ENCODE data around the gene VPS13D. TPM values are rescaled to one million over a fixed set of nuclear protein-coding genes. Genes with fewer than 3 reads are reported as not detected.

VPS13D gene
- total and polyA plus RNA-seq, 4 donors: 38.5 to 72.2 (median 46.0) TPM

- Histone ChIP-seq H3K27ac (ENCODE audit: low read depth, low read length) (no peak overlapping the region), H3K27me3 (ENCODE audit: control insufficient read depth, insufficient read depth, low read length) (no peaks in the 10 kb centered on the region), H3K4me3 (ENCODE audit: low read depth, low read length) (no peak overlapping the region), H3K36me3 (ENCODE audit: control insufficient read depth, insufficient read depth, low read length) (no peaks in the 10 kb centered on the region), H3K9me3 (ENCODE audit: control insufficient read depth, insufficient read depth, low read length) (no peaks in the 10 kb centered on the region), H3K4me1 (ENCODE audit: control insufficient read depth, insufficient read depth, low read length) (peaks cover 55% of the 10 kb centered on the region)
- DNase-seq (ENCODE audit: low read depth in 4 of 6, low spot score in 6 of 6): no peak
- WGBS (ENCODE audit: insufficient coverage): 25% methylated on average over 2 of the region's 4 CpGs
Measured at GRCh38 chr1:12544357-12544756, 314.5 kb downstream of the VPS13D start.

DNA sequence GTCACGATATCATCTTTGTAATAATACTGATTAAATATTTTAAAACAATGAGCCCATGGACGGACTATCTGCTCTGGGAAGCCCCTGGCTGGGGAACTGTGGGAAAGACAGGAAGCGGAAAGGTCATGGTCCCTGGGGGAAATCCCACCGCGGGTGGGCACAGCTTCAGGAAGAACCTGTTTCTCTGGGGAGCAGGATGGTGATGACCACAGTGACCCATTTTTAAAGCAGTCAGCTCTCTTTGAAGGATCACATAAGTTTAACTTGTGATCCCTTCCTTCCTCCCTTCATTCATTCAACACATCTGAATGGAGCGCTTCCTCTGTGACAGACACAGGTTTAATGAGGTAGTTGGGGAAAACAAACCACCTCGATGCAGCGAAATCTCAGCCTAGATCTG lies 315.2 kb downstream of the VPS13D start:
- H3K36me3 ChIP-seq (ENCODE audit: control insufficient read depth, insufficient read depth, low read length): no peaks in the 10 kb centered on the region
- H3K4me1 ChIP-seq (ENCODE audit: control insufficient read depth, insufficient read depth, low read length): peaks cover 57% of the 10 kb centered on the region
- no peaks in the 10 kb centered on the region for H3K9me3 ChIP-seq (ENCODE audit: control insufficient read depth, insufficient read depth, low read length)
- DNase-seq (ENCODE audit: low read depth in 4 of 6, low spot score in 6 of 6): no peak
- H3K27ac ChIP-seq (ENCODE audit: low read depth, low read length): no peak overlapping the region
- WGBS (ENCODE audit: insufficient coverage): 74% methylated on average over 4 of the region's 8 CpGs
- H3K27me3 ChIP-seq (ENCODE audit: control insufficient read depth, insufficient read depth, low read length): no peaks in the 10 kb centered on the region
- no peak overlapping the region for H3K4me3 ChIP-seq (ENCODE audit: low read depth, low read length)

- Histone ChIP-seq H3K4me1 (ENCODE audit: control insufficient read depth, insufficient read depth, low read length) (peaks cover 41% of the 10 kb centered on the region), H3K4me3 (ENCODE audit: low read depth, low read length) (no peak overlapping the region), H3K27ac (ENCODE audit: low read depth, low read length) (no peak overlapping the region), H3K27me3 (ENCODE audit: control insufficient read depth, insufficient read depth, low read length) (no peaks in the 10 kb centered on the region), H3K9me3 (ENCODE audit: control insufficient read depth, insufficient read depth, low read length) (no peaks in the 10 kb centered on the region), H3K36me3 (ENCODE audit: control insufficient read depth, insufficient read depth, low read length) (no peaks in the 10 kb centered on the region)
- 52% methylated on average over 11 of the region's 17 CpGs for WGBS (ENCODE audit: insufficient coverage)
- DNase-seq (ENCODE audit: low read depth in 4 of 6, low spot score in 6 of 6): no peak
Measured at GRCh38 chr1:12546771-12547585, 317.1 kb downstream of the VPS13D start.

- Histone ChIP-seq H3K9me3 (ENCODE audit: control insufficient read depth, insufficient read depth, low read length) (no peaks in the 10 kb centered on the region), H3K4me3 (ENCODE audit: low read depth, low read length) (no peak overlapping the region), H3K36me3 (ENCODE audit: control insufficient read depth, insufficient read depth, low read length) (no peaks in the 10 kb centered on the region), H3K4me1 (ENCODE audit: control insufficient read depth, insufficient read depth, low read length) (peaks cover 43% of the 10 kb centered on the region), H3K27ac (ENCODE audit: low read depth, low read length) (peak overlapping the region; percentile 21), H3K27me3 (ENCODE audit: control insufficient read depth, insufficient read depth, low read length) (no peaks in the 10 kb centered on the region)
- DNase-seq (ENCODE audit: low read depth in 4 of 6, low spot score in 6 of 6): no peak
- WGBS (ENCODE audit: insufficient coverage): 94% methylated on average over 19 of the region's 20 CpGs
Measured at GRCh38 chr1:12547586-12548225, 317.9 kb downstream of the VPS13D start.

DNA sequence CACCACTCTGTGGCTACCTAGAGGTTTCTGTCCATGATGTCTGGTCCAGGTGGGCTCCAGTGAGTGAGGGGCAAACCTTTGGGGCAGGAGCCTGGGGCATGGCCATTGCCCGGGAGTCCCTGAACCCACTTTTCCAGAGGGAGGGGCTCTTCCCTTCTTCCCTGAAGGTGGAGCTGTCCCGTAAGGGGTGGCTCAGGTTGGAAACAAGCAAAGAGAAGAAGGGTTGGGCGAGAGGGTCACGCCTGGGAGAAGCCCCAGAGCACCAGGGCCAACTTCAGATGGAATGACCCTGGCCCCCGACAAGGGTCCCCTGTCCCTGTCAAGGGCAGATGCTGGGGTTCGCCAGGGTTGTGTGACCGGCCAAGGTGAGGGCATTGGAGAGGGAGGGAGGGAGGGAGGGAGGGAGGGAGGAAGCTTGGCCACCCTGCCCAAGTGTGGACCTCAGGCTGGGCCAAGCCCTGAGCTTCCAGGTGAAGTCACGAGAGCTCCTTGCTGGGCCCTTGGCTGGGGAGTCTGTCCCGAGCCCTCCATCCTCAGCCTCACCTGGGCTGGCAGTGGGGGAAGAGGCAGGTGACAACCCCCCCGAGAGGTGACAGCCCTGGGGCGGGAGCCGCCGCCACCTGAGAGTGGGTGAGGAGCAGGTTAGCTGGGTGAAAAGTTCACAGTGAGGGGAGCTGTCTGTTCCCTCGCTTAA lies 318.6 kb downstream of the VPS13D start:
- Histone ChIP-seq H3K9me3 (ENCODE audit: control insufficient read depth, insufficient read depth, low read length) (no peaks in the 10 kb centered on the region), H3K27ac (ENCODE audit: low read depth, low read length) (peak overlapping the region; percentile 21), H3K36me3 (ENCODE audit: control insufficient read depth, insufficient read depth, low read length) (no peaks in the 10 kb centered on the region), H3K4me3 (ENCODE audit: low read depth, low read length) (no peak overlapping the region), H3K27me3 (ENCODE audit: control insufficient read depth, insufficient read depth, low read length) (no peaks in the 10 kb centered on the region), H3K4me1 (ENCODE audit: control insufficient read depth, insufficient read depth, low read length) (peaks cover 50% of the 10 kb centered on the region)
- WGBS (ENCODE audit: insufficient coverage): 87% methylated on average over 13 of the region's 14 CpGs
- DNase-seq (ENCODE audit: low read depth in 4 of 6, low spot score in 6 of 6): no peak

- DNase-seq (ENCODE audit: low read depth in 4 of 6, low spot score in 6 of 6): no peak
- peaks cover 56% of the 10 kb centered on the region for H3K4me1 ChIP-seq (ENCODE audit: control insufficient read depth, insufficient read depth, low read length)
- no peaks in the 10 kb centered on the region for H3K9me3 ChIP-seq (ENCODE audit: control insufficient read depth, insufficient read depth, low read length)
- H3K27ac ChIP-seq (ENCODE audit: low read depth, low read length): peak overlapping the region; percentile 80
- WGBS (ENCODE audit: insufficient coverage): 44% methylated on average over 24 of the region's 27 CpGs
- H3K27me3 ChIP-seq (ENCODE audit: control insufficient read depth, insufficient read depth, low read length): no peaks in the 10 kb centered on the region
- H3K4me3 ChIP-seq (ENCODE audit: low read depth, low read length): no peak overlapping the region
- H3K36me3 ChIP-seq (ENCODE audit: control insufficient read depth, insufficient read depth, low read length): no peaks in the 10 kb centered on the region
Measured at GRCh38 chr1:12548973-12549459, 319.2 kb downstream of the VPS13D start.

DNA sequence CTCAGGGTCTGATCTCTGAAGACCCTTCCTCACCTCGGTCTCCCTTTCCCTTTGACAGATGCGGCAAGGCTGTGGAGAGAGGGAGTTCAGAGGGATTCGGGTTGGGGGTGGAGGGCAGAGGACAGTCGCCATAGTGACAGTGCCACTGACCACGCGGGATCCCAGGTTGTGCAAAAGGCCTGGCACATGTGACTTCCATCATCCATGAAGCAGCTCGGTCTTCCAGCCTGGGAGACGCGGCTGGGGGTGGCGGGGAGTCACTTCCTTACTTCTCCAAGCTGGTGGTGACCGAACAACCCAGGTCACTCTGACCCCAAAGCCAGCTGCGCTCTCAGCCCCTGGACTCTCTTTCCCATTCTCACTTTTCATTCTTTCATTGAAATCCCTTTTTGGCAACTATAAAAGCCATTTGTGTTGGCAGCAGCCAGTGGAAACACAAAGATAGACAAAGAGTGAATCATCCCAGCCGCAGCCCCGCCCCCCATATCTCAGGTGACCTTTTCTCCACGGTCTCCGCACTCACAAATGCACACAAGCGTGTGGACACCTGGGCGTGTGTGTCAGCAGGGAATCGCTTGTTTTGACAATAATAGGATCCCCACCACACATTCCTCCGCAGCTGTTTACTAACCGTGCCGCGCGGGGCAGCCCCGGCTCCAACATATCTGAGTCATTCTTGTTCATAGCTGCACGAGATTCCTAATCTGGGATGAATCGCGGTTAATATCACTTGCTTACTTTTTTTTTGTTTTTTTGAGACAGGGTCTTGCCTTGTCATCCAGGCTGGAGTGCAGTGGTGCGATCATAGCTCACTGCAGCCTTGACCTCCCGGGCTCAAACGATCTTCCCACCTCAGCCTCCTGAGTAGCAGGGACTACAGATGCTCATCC lies 319.9 kb downstream of the VPS13D start:
- Histone ChIP-seq H3K36me3 (ENCODE audit: control insufficient read depth, insufficient read depth, low read length) (no peaks in the 10 kb centered on the region), H3K9me3 (ENCODE audit: control insufficient read depth, insufficient read depth, low read length) (no peaks in the 10 kb centered on the region), H3K27ac (ENCODE audit: low read depth, low read length) (peak overlapping the region; percentile 80), H3K4me1 (ENCODE audit: control insufficient read depth, insufficient read depth, low read length) (peaks cover 62% of the 10 kb centered on the region), H3K27me3 (ENCODE audit: control insufficient read depth, insufficient read depth, low read length) (no peaks in the 10 kb centered on the region), H3K4me3 (ENCODE audit: low read depth, low read length) (no peak overlapping the region)
- 43% methylated on average over 22 of the region's 31 CpGs for WGBS (ENCODE audit: insufficient coverage)
- peak in 2 of 6 donors; percentile 57 to 62 for DNase-seq (ENCODE audit: low read depth in 4 of 6, low spot score in 6 of 6)

DNA sequence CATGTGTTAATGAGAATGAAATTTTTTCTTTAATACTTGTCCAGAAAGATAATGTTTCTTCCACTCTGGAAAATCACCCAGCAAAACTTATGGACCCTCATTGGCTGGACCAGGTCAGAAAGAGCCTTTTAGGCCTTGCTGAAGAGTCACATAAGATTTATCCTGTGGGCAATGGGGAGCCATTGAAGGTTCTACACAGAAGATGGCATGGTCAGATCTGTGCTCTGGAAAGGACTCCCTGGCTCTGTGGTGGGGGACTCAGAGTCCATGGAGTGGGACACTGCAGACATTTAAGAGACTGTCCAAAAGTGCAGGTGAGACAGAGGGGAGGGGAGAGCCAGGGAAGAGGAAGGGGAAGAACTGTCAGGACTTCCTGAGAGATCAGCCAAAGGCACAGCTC lies 321.8 kb downstream of the VPS13D start:
- no peak overlapping the region for H3K4me3 ChIP-seq (ENCODE audit: low read depth, low read length)
- no peaks in the 10 kb centered on the region for H3K36me3 ChIP-seq (ENCODE audit: control insufficient read depth, insufficient read depth, low read length)
- peaks cover 77% of the 10 kb centered on the region for H3K4me1 ChIP-seq (ENCODE audit: control insufficient read depth, insufficient read depth, low read length)
- no peak for DNase-seq (ENCODE audit: low read depth in 4 of 6, low spot score in 6 of 6)
- no peaks in the 10 kb centered on the region for H3K9me3 ChIP-seq (ENCODE audit: control insufficient read depth, insufficient read depth, low read length)
- H3K27ac ChIP-seq (ENCODE audit: low read depth, low read length): peak overlapping the region; percentile 17
- H3K27me3 ChIP-seq (ENCODE audit: control insufficient read depth, insufficient read depth, low read length): no peaks in the 10 kb centered on the region
